ENCODE results near the gene TRPM5.

TRPM5 gene

DNA sequence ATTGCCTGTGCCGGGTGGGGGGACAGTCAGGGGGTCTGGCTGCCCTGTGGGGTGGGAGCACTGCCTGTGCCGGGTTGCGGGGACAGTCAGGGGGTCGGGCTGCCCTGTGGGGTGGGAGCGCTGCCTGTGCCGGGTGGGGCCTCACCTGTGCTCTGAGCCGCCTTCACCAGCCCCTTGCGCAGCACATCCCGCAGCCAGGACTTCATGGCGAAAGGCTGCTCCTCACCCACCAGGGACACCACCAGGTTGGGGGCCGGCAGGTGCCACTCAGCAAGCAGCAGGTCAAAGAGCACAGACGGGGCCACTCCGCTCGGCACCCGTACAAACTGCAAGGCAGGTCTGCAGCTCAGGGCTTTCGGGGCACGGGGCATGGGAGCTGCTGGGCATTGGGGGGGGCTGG lies 22.3 kb downstream of the TRPM5 start:
- no peaks in the 10 kb centered on the region for H3K36me3 ChIP-seq (ENCODE audit: control insufficient read depth in 5 of 5, insufficient read depth in 5 of 5, low read length in 5 of 5)
- H3K4me1 ChIP-seq (ENCODE audit: control insufficient read depth in 5 of 5, insufficient read depth in 5 of 5, low read length in 5 of 5), result peaks cover 0 to 14% (median 13%) of the 10 kb centered on the region in 5 donors
- H3K27me3 ChIP-seq (ENCODE audit: control insufficient read depth in 5 of 5, insufficient read depth in 4 of 5, low read length in 5 of 5), result peaks cover 0 to 18% (median 10%) of the 10 kb centered on the region in 5 donors
- H3K27ac ChIP-seq (ENCODE audit: low read depth, low read length), result no peak overlapping the region
- H3K9me3 ChIP-seq (ENCODE audit: control insufficient read depth in 5 of 5, low read length in 5 of 5), result no peaks in the 10 kb centered on the region
- no peak overlapping the region for H3K4me3 ChIP-seq (ENCODE audit: low read depth in 1 of 5, low read length in 5 of 5)
- H3K9ac ChIP-seq (ENCODE audit: low read length in 5 of 5), result no peak overlapping the region

DNA sequence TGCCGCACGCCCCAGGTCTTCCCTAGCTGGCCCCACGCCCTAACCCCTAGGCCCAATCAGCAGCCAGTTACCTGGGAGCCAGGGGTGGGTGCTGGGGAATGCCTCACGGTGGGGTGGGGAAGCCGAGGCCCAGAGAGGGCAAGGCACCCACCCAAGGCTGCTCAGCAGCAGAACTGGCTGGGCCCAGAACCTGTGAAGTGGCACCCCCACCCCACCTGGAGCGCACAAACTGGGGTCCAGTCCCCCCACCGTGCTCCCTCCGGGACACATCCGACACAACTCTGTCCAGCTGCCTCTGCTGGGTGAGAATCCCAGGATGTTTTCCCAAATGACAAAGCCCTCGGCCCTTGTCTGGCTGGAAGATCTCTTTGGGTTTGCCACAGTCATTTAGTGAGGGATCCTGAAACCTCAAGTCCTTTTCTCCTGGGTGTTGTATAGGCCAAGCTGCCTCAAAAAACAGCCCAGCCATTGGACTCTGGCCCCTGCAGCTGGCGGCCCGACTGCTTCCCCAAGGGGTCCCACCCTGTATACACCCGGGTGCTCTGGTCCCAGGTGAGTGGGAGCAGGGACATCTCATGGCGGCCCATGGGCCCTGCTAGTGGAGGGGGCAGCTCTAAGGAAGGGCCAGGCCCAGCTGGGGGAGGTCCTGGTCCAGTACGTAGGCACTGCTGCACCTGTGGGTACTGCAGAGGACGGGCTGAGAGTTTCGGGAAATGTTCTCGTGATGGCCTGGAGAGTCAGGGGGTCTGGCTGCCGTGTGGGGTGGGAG lies 22.9 kb downstream of the TRPM5 start:
- H3K36me3 ChIP-seq (ENCODE audit: control insufficient read depth in 5 of 5, insufficient read depth in 5 of 5, low read length in 5 of 5), result no peaks in the 10 kb centered on the region
- H3K27me3 ChIP-seq (ENCODE audit: control insufficient read depth in 5 of 5, insufficient read depth in 4 of 5, low read length in 5 of 5), result peaks cover 2 to 18% (median 9%) of the 10 kb centered on the region in 5 donors
- no peak overlapping the region for H3K27ac ChIP-seq (ENCODE audit: low read depth, low read length)
- H3K9ac ChIP-seq (ENCODE audit: low read length in 5 of 5), result no peak overlapping the region
- H3K4me3 ChIP-seq (ENCODE audit: low read depth in 1 of 5, low read length in 5 of 5), result no peak overlapping the region
- H3K9me3 ChIP-seq (ENCODE audit: control insufficient read depth in 5 of 5, low read length in 5 of 5), result no peaks in the 10 kb centered on the region
- peaks cover 0 to 14% (median 13%) of the 10 kb centered on the region in 5 donors for H3K4me1 ChIP-seq (ENCODE audit: control insufficient read depth in 5 of 5, insufficient read depth in 5 of 5, low read length in 5 of 5)

DNA sequence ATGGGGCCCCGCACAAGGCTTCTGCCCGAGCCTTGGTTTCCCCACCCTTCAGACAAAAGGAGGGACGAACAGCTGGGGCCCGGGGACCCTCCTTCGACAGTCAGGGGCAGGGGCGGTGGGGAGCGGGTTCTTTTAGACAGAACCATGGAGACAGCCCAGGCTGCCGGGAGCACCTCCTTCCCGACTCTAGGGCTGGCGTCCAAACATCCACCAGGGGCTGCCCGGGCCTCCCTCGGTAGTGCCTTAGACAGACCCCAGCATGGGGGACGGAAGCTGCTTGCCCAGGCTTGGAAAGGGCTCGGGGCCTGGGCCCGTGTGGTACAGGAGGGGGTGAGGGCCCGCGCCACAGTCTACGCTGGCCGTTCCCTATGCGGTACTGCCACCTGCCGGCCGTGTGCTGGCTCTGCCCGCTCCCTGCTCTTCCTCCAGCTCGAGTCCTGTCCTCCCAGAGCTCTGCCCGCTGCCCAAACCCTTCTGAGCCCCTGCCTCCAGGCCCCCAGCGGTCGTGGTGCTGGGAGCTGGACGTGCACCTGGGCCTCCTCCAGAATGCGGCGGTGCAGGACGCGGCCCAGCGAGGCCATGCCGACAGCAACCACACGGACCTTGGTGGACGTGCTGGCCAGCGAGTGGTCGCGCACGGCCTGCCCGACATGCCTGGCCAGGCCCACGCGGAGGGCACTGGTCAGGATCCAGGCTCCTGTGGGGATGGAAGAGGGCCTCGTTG lies 23.6 kb downstream of the TRPM5 start:
- Histone ChIP-seq H3K4me1 (ENCODE audit: control insufficient read depth in 5 of 5, insufficient read depth in 5 of 5, low read length in 5 of 5) (peaks cover 0 to 14% (median 13%) of the 10 kb centered on the region in 5 donors), H3K4me3 (ENCODE audit: low read depth in 1 of 5, low read length in 5 of 5) (peak overlapping the region in 2 of 5 donors; percentile 19 to 26), H3K36me3 (ENCODE audit: control insufficient read depth in 5 of 5, insufficient read depth in 5 of 5, low read length in 5 of 5) (no peaks in the 10 kb centered on the region), H3K9me3 (ENCODE audit: control insufficient read depth in 5 of 5, low read length in 5 of 5) (no peaks in the 10 kb centered on the region), H3K9ac (ENCODE audit: low read length in 5 of 5) (peak overlapping the region in 2 of 5 donors; percentile 4 to 52), H3K27ac (ENCODE audit: low read depth, low read length) (no peak overlapping the region), H3K27me3 (ENCODE audit: control insufficient read depth in 5 of 5, insufficient read depth in 4 of 5, low read length in 5 of 5) (peaks cover 2 to 23% (median 11%) of the 10 kb centered on the region in 5 donors)

DNA sequence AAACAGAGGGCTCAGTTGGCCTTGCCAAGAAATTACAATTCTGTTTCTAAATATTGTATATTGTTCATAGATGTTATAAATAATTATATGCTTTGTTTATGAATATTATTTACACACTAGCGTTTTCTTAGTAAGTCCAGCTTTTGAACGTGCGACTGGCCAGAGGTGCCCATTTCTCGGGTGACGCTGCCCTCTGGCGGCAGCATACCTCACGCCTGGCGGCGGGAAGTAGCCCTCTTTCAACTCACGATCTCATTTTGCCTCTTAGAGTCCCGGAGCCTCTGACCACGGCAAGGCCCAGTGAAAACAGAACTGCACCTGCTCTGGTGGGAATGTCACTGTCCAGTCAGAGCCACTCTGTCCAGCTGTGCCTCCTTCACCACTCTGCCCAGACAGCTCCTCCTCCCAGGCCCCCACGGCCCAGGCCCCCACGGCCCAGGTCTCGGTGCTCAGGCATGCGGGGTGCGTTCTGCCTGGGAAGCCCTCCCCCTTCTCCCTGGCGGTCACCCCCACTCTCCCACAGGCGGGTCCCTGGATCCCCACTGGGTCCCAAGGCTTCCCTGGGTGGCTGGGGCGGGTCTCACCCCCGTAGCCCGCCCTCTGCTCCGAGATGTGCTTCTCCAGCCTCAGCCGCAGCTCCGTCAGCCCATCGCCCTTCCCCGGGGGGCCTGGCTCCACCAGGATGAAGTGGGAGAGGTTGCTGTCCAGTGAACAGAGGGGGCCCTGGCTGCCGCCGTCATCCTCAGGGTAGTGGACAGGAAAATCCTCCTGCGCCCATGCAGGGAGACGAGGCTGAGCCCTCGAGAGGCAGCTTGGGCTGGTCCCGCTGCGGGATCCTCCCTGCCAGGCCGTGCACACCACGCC lies 24.4 kb downstream of the TRPM5 start:
- Histone ChIP-seq H3K9me3 (ENCODE audit: control insufficient read depth in 5 of 5, low read length in 5 of 5) (no peaks in the 10 kb centered on the region), H3K4me3 (ENCODE audit: low read depth in 1 of 5, low read length in 5 of 5) (peak overlapping the region in 1 of 5 donors; percentile 26), H3K4me1 (ENCODE audit: control insufficient read depth in 5 of 5, insufficient read depth in 5 of 5, low read length in 5 of 5) (peaks cover 0 to 14% (median 13%) of the 10 kb centered on the region in 5 donors), H3K27ac (ENCODE audit: low read depth, low read length) (no peak overlapping the region), H3K36me3 (ENCODE audit: control insufficient read depth in 5 of 5, insufficient read depth in 5 of 5, low read length in 5 of 5) (no peaks in the 10 kb centered on the region), H3K9ac (ENCODE audit: low read length in 5 of 5) (peak overlapping the region in 2 of 5 donors; percentile 20 to 52), H3K27me3 (ENCODE audit: control insufficient read depth in 5 of 5, insufficient read depth in 4 of 5, low read length in 5 of 5) (peaks cover 2 to 29% (median 11%) of the 10 kb centered on the region in 5 donors)

DNA sequence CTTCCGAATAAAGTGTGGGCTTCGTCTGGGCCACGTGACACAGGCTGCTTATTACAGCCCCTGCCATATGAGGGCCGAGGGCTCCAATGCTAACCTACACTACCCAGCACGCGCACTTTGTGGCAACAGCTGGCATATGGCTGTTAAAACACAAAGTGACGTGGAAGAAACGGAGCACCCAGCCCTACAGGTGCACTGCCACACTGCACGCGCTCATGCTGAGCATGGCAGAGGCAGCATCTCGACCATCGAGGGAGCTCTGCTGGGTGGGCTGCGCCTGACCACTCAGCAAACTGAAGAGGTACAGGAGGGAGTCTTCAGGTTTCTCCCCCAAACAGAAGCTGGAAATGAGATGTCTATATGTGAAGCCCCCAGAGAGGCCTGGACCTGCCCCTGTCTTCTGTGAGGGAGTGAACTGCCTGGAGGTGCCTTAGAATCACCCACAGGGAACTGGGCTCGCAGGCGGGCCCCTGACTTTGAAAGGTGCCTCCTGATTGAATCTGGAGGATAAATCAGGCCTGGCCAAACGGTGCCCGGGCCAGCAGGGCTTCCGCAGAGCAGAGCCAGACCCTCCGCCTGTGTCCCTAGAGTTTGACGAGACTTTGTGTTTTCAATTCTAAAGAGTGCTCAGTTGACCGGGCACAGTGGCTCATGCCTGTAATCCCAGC lies 25.5 kb downstream of the TRPM5 start:
- H3K27me3 ChIP-seq (ENCODE audit: control insufficient read depth in 5 of 5, insufficient read depth in 4 of 5, low read length in 5 of 5), result peaks cover 2 to 29% (median 11%) of the 10 kb centered on the region in 5 donors
- H3K4me3 ChIP-seq (ENCODE audit: low read depth in 1 of 5, low read length in 5 of 5), result no peak overlapping the region
- no peaks in the 10 kb centered on the region for H3K9me3 ChIP-seq (ENCODE audit: control insufficient read depth in 5 of 5, low read length in 5 of 5)
- H3K9ac ChIP-seq (ENCODE audit: low read length in 5 of 5), result no peak overlapping the region
- no peak overlapping the region for H3K27ac ChIP-seq (ENCODE audit: low read depth, low read length)
- H3K36me3 ChIP-seq (ENCODE audit: control insufficient read depth in 5 of 5, insufficient read depth in 5 of 5, low read length in 5 of 5), result no peaks in the 10 kb centered on the region
- H3K4me1 ChIP-seq (ENCODE audit: control insufficient read depth in 5 of 5, insufficient read depth in 5 of 5, low read length in 5 of 5), result peaks cover 0 to 14% (median 13%) of the 10 kb centered on the region in 5 donors

DNA sequence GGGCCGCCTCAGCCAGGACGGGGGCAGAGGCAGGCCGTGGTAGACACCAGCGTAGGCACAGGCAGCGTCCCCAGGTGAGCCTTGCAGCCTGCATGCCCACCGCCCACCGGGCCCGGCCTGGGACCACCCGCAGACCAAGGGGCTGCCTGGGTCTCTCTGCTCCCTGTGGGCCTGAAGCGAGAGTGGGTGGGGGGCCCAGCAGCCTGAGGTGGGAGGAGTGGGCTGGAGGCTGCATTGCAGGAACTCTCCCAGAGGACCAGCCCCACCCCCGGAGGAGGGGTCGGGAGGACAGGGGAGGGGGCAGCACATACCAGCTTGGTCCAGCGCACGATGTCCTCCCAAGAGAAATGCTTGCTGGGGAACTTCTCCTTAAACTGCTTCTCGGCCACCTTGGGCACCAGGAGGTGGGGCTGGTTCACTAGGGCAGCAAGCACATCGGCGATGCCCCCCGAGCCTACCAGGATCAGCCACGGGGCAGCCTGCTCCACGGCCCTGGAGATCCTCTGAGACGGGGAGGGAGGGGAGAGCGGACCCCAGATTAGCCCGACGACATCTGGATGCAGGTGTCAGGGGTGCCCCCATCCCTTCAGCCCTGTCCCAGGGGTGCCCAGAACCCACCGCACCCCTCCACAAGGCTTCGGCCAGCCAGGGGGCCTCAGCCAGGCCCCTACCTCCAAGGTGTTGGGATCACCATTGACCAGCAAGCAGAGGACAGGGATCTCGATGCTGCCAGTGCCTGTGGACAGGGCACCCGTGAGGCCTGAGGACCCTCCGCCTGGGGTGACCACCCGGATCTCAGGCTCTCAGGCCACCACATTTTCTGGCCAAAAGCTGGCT lies 26.2 kb downstream of the TRPM5 start:
- Histone ChIP-seq H3K4me1 (ENCODE audit: control insufficient read depth in 5 of 5, insufficient read depth in 5 of 5, low read length in 5 of 5) (peaks cover 0 to 14% (median 13%) of the 10 kb centered on the region in 5 donors), H3K9ac (ENCODE audit: low read length in 5 of 5) (no peak overlapping the region), H3K4me3 (ENCODE audit: low read depth in 1 of 5, low read length in 5 of 5) (no peak overlapping the region), H3K27me3 (ENCODE audit: control insufficient read depth in 5 of 5, insufficient read depth in 4 of 5, low read length in 5 of 5) (peaks cover 2 to 24% (median 9%) of the 10 kb centered on the region in 5 donors), H3K9me3 (ENCODE audit: control insufficient read depth in 5 of 5, low read length in 5 of 5) (no peaks in the 10 kb centered on the region), H3K27ac (ENCODE audit: low read depth, low read length) (no peak overlapping the region), H3K36me3 (ENCODE audit: control insufficient read depth in 5 of 5, insufficient read depth in 5 of 5, low read length in 5 of 5) (no peaks in the 10 kb centered on the region)

DNA sequence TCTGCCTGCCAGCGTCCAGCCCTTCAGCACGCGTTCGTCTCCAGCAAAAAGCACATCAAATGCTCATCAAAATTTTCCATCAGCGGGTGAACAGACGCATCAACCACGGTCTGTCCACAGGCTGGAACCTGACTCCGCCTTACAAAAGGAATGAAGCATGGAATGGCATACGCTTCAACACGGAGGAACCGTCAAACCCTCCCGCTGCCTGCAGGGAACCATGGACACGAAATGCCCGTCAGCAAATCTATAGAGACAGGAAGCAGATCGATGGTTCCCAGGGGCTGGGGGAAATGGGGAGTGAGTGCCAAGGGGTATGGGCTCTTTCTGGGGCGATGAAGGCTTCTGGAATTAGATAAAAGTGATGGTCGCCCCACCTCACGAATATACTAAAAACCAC lies 27.5 kb downstream of the TRPM5 start:
- H3K9me3 ChIP-seq (ENCODE audit: control insufficient read depth in 5 of 5, low read length in 5 of 5), result no peaks in the 10 kb centered on the region
- no peaks in the 10 kb centered on the region for H3K36me3 ChIP-seq (ENCODE audit: control insufficient read depth in 5 of 5, insufficient read depth in 5 of 5, low read length in 5 of 5)
- H3K4me1 ChIP-seq (ENCODE audit: control insufficient read depth in 5 of 5, insufficient read depth in 5 of 5, low read length in 5 of 5), result peaks cover 0 to 14% (median 13%) of the 10 kb centered on the region in 5 donors
- H3K27me3 ChIP-seq (ENCODE audit: control insufficient read depth in 5 of 5, insufficient read depth in 4 of 5, low read length in 5 of 5), result peaks cover 2 to 18% (median 9%) of the 10 kb centered on the region in 5 donors
- H3K27ac ChIP-seq (ENCODE audit: low read depth, low read length), result no peak overlapping the region
- no peak overlapping the region for H3K9ac ChIP-seq (ENCODE audit: low read length in 5 of 5)
- H3K4me3 ChIP-seq (ENCODE audit: low read depth in 1 of 5, low read length in 5 of 5), result no peak overlapping the region

DNA sequence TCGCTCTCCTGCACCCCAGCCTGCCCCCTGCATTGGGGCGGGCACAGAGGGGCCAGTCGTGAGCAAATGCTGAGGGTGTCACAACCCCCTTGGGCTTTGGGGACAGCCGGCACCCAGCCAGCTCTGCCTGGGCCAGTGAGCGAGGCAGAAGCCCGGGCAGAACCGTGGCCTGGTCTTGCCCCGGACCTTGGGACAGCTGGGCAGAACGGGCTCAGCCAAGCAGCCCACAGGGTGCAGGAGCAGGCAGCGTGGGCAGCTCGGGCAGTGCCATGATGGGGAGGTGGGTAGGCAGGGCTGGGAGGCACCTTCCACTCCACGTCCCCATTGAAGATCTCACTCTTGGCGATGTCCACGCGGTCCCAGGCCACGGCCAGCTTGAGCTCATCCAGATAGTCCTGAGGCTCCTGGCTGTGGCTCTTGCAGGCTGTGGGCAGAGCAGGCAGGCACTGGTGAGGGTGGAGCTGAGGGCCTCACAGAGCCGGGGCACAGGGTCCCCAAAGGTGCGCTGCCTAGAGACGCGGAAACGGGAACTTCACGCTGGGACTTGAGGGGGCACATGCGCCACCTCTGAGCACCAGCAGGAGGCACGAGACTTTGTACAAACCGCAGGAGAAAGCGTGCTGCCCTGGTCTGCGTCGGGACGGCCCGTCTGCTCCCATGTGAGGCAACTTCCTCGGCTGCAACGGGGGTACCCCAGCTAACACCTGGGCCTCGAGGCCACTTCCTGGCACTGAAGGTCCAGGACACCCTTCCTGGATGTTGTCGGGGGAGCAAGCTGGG lies 28.5 kb downstream of the TRPM5 start:
- Histone ChIP-seq H3K4me3 (ENCODE audit: low read depth in 1 of 5, low read length in 5 of 5) (no peak overlapping the region), H3K27me3 (ENCODE audit: control insufficient read depth in 5 of 5, insufficient read depth in 4 of 5, low read length in 5 of 5) (peaks cover 0 to 11% (median 2%) of the 10 kb centered on the region in 5 donors), H3K27ac (ENCODE audit: low read depth, low read length) (no peak overlapping the region), H3K4me1 (ENCODE audit: control insufficient read depth in 5 of 5, insufficient read depth in 5 of 5, low read length in 5 of 5) (peaks cover 0 to 13% (median 11%) of the 10 kb centered on the region in 5 donors), H3K9ac (ENCODE audit: low read length in 5 of 5) (no peak overlapping the region), H3K36me3 (ENCODE audit: control insufficient read depth in 5 of 5, insufficient read depth in 5 of 5, low read length in 5 of 5) (no peaks in the 10 kb centered on the region), H3K9me3 (ENCODE audit: control insufficient read depth in 5 of 5, low read length in 5 of 5) (no peaks in the 10 kb centered on the region)

Data from subcutaneous abdominal adipose tissue (tissue), 5 donors.